ENCODE results near the gene C11orf58. TPM values are rescaled to one million over a fixed set of nuclear protein-coding genes. Genes with fewer than 3 reads are reported as not detected.

Gene C11orf58
- total and polyA plus RNA-seq, 2 experiments from 2014 or later: 164 to 280 TPM

DNA sequence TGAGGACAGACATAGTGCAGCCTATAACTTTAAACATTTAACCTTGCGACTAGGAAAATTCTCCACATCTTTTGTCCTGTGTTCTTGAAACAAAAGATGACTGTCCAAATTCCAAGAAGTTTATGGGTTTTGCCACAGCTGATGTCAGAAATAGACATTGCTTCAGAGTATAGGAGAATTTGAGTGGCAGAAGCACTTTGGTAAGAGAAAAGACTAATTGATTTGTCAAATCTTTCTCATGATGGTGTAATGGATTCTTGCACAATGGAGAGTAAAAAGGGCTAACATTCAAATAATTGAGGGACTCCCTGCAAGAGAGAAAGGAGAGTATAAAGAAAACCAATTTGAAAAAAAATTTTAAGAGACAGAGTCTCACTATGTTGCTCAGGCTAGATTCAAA lies 25.3 kb downstream of the C11orf58 start:
- Mint-ChIP-seq H3K27ac (no peak overlapping the region), H3K36me3 (ENCODE audit: low read depth) (peaks cover 5% of the 10 kb centered on the region; the same call in 2 of the 3 replicates), H3K4me3 (no peak overlapping the region), H3K4me1 (no peaks in the 10 kb centered on the region), H3K27me3 (ENCODE audit: insufficient read depth, low read depth, poor library complexity) (peaks cover 3% of the 10 kb centered on the region), H3K9me3 (no peaks in the 10 kb centered on the region)
- ATAC-seq: no peak
- TF ChIP-seq EZH2phosphoT487 (IDR thresholded peaks at IDR 0.05; ENCODE audit: unreplicated experiment): no peak
- no peaks in the 10 kb centered on the region for H3F3A ChIP-seq (replicated peaks; ENCODE audit: low read depth)
- no peaks in the 10 kb centered on the region for H3K79me2 ChIP-seq (replicated peaks; ENCODE audit: insufficient read depth)
- no peaks in the 10 kb centered on the region for H3K36me3 ChIP-seq (ENCODE audit: insufficient read depth)
- no peak overlapping the region for H3K27ac ChIP-seq (ENCODE audit: low read depth)
- no peaks in the 10 kb centered on the region for H3K4me1 ChIP-seq (ENCODE audit: insufficient read depth)
- DNase-seq (ENCODE audit: low spot score): no peak
- no peaks in the 10 kb centered on the region for H3K27me3 ChIP-seq (ENCODE audit: insufficient read depth)
- no peak overlapping the region for H2AFZ ChIP-seq
- no peaks in the 10 kb centered on the region for H3K9me2 ChIP-seq (ENCODE audit: insufficient read depth)
- no peak overlapping the region for H3K4me2 ChIP-seq
- H3K4me3 ChIP-seq: no peak overlapping the region
- H4K20me1 ChIP-seq (replicated peaks; ENCODE audit: insufficient read depth): no peaks in the 10 kb centered on the region; the same call in 1 of the 2 replicates

- Mint-ChIP-seq H3K36me3 (ENCODE audit: low read depth) (no peaks in the 10 kb centered on the region), H3K27me3 (ENCODE audit: insufficient read depth, low read depth, poor library complexity) (peaks cover 3% of the 10 kb centered on the region), H3K27ac (no peak overlapping the region), H3K4me1 (no peaks in the 10 kb centered on the region), H3K9me3 (no peaks in the 10 kb centered on the region), H3K4me3 (no peak overlapping the region)
- TF ChIP-seq ZNF331 (CRISPR knock-in tag; IDR thresholded peaks at IDR 0.05; ENCODE audit: low read depth): no peak
- no peak for TF ChIP-seq REST (IDR thresholded peaks at IDR 0.05; ENCODE audit: unreplicated experiment)
- no peak for TF ChIP-seq ZNF114 (CRISPR knock-in tag; IDR thresholded peaks at IDR 0.05)
- no peak for TF ChIP-seq STAT1 (IDR thresholded peaks at IDR 0.05; ENCODE audit: unreplicated experiment)
- no peak for TF ChIP-seq CREB1 (CRISPR knock-in tag; IDR thresholded peaks at IDR 0.05; ENCODE audit: low read depth)
- no peak for TF ChIP-seq JUNB (IDR thresholded peaks at IDR 0.05; ENCODE audit: unreplicated experiment)
- no peak for TF ChIP-seq EZH2phosphoT487 (IDR thresholded peaks at IDR 0.05; ENCODE audit: unreplicated experiment)
- H3K79me2 ChIP-seq (replicated peaks; ENCODE audit: insufficient read depth): no peaks in the 10 kb centered on the region
- no peak overlapping the region for H3K27ac ChIP-seq (ENCODE audit: low read depth)
- ATAC-seq (no peak), DNase-seq (ENCODE audit: low spot score) (no peak)
- no peaks in the 10 kb centered on the region for H3F3A ChIP-seq (replicated peaks; ENCODE audit: low read depth)
- no peaks in the 10 kb centered on the region for H3K9me2 ChIP-seq (ENCODE audit: insufficient read depth)
- H3K36me3 ChIP-seq (ENCODE audit: insufficient read depth): no peaks in the 10 kb centered on the region
- H4K20me1 ChIP-seq (replicated peaks; ENCODE audit: insufficient read depth): no peaks in the 10 kb centered on the region; the same call in 1 of the 2 replicates
- H3K27me3 ChIP-seq (ENCODE audit: insufficient read depth): no peaks in the 10 kb centered on the region
- no peak overlapping the region for H2AFZ ChIP-seq
- no peak overlapping the region for H3K4me3 ChIP-seq
- no peak overlapping the region for H3K4me2 ChIP-seq
- H3K4me1 ChIP-seq (ENCODE audit: insufficient read depth): no peaks in the 10 kb centered on the region
Observed at GRCh38 chr11:16764888-16765287, 26.4 kb downstream of the C11orf58 start.

- no peaks in the 10 kb centered on the region for H3K27me3 Mint-ChIP-seq (ENCODE audit: insufficient read depth, low read depth, poor library complexity)
- TF ChIP-seq STAT1 (IDR thresholded peaks at IDR 0.05; ENCODE audit: unreplicated experiment) (no peak), ZNF114 (CRISPR knock-in tag; IDR thresholded peaks at IDR 0.05) (no peak), CTCF (conservative IDR thresholded peaks at IDR 0.05; ENCODE audit: low read depth in 2 of 2) (no peak)
Observed at GRCh38 chr11:16767137-16767536, 28.7 kb downstream of the C11orf58 start.

More at GRCh38 chr11:16767137-16767536, 28.7 kb downstream of the C11orf58 start:
- Histone ChIP-seq H3K27me3 (ENCODE audit: insufficient read depth) (no peaks in the 10 kb centered on the region), H3F3A (replicated peaks; ENCODE audit: low read depth) (no peaks in the 10 kb centered on the region), H3K4me1 (ENCODE audit: insufficient read depth) (no peaks in the 10 kb centered on the region), H3K9me2 (ENCODE audit: insufficient read depth) (no peaks in the 10 kb centered on the region), H3K27ac (ENCODE audit: low read depth) (no peak overlapping the region), H3K4me3 (no peak overlapping the region), H4K20me1 (replicated peaks; ENCODE audit: insufficient read depth) (no peaks in the 10 kb centered on the region; the same call in 1 of the 2 replicates), H3K36me3 (ENCODE audit: insufficient read depth) (no peaks in the 10 kb centered on the region), H2AFZ (no peak overlapping the region), H3K79me2 (replicated peaks; ENCODE audit: insufficient read depth) (no peaks in the 10 kb centered on the region), H3K4me2 (no peak overlapping the region)
- DNase-seq (ENCODE audit: low spot score) (no peak), ATAC-seq (no peak)
- H3K36me3 Mint-ChIP-seq (ENCODE audit: low read depth): no peaks in the 10 kb centered on the region
- H3K27ac Mint-ChIP-seq: no peak overlapping the region
- no peaks in the 10 kb centered on the region for H3K9me3 Mint-ChIP-seq
- H3K4me3 Mint-ChIP-seq: no peak overlapping the region
- H3K4me1 Mint-ChIP-seq: no peaks in the 10 kb centered on the region

All from GM23338 (cell line).